BLaER1 treated with 17β-estradiol and CSF1 and Interleukin-3, amounts not matched to agents 10 nM and 100 nM (cell line): ENCODE results near the gene FCSK.
A peak's percentile ranks its signal among the peaks of the same experiment; 100 is the strongest.
"Not testable (repeated sequence)": the region's sequence is repeated elsewhere in the genome, so short reads cannot be mapped to it uniquely, and the experiment has no call there.

ENCODE experiments used
- H3K27ac ChIP-seq, 11 experiments: shearing (Covaris generic); formaldehyde crosslinking; 2 replicates each; pipeline ENCODE4 v1.8.1; 2022
- H3K27me3 ChIP-seq, 11 experiments: shearing (Covaris generic); formaldehyde crosslinking; 2 replicates each; pipeline ENCODE4 v1.8.1; 2022
- H3K36me3 ChIP-seq, 11 experiments: shearing (Covaris generic); formaldehyde crosslinking; 2 replicates each; pipeline ENCODE4 v1.8.1; 2022
- H3K4me1 ChIP-seq, 10 experiments: shearing (Covaris generic); formaldehyde crosslinking; 2 replicates each; pipeline ENCODE4 v1.8.1; 2022
- H3K4me2 ChIP-seq, 11 experiments: shearing (Covaris generic); formaldehyde crosslinking; 2 replicates each; pipeline ENCODE4 v1.8.1; 2022
- H3K4me3 ChIP-seq, 10 experiments: shearing (Covaris generic); formaldehyde crosslinking; 2 replicates each; pipeline ENCODE4 v1.8.1; 2022
- H3K9ac ChIP-seq, 11 experiments: shearing (Covaris generic); formaldehyde crosslinking; 2 replicates each; pipeline ENCODE4 v1.8.1; 2022
- H3K9me3 ChIP-seq, 11 experiments: shearing (Covaris generic); formaldehyde crosslinking; replicated peaks in 1 of 11; 2 replicates each; pipeline ENCODE4 v1.8.1; 2022
- H4K20me1 ChIP-seq, 11 experiments: shearing (Covaris generic); formaldehyde crosslinking; 2 replicates each; pipeline ENCODE4 v1.8.1; 2022
- Cebpa-rat ChIP-seq, 11 experiments: shearing (Covaris generic); IDR thresholded peaks; 2 replicates each; pipeline ENCODE4 v1.8.1; 2022

Gene FCSK

DNA sequence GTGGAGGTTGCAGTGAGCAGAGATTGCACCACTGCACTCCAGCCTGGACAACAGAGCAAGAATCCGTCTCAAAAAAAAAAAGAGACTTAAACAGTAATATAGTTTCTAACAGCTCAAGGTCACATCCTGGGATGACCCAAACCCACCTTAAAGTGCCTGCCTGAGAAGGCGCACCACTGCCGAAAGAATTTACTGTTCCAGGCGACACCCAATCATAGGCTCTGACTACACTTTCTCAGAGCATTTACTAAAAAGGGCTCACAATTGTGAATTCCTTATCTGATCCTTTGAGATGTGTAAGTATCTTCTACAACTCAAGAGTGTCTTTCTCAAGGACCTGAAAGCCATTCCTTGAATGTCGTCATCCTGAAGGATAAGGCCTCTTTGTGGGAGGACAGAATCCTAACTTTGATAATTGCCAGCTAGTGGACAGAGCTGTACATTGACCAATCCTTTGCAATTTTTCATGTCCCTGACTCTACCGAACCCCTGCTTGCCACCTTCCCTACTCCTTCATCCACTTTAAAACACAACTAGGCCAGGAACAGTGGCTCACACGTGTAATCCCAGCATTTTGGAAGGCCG, 12.9 kb upstream of the FCSK start:
- Histone ChIP-seq H3K9ac (no peak overlapping the region), H3K4me2 (no peak overlapping the region), H4K20me1 (peaks cover 0 to 18% (median 14%) of the 10 kb centered on the region in 11 experiments; a peak in 17 of 22 replicates), H3K36me3 (no peaks in the 10 kb centered on the region), H3K9me3 (no peaks in the 10 kb centered on the region), H3K27ac (no peak overlapping the region), H3K27me3 (no peaks in the 10 kb centered on the region), H3K4me3 (no peak overlapping the region), H3K4me1 (peaks cover 22 to 28% (median 27%) of the 10 kb centered on the region in 10 experiments)
- no peak for TF ChIP-seq Cebpa-rat (IDR thresholded peaks at IDR 0.05)

DNA sequence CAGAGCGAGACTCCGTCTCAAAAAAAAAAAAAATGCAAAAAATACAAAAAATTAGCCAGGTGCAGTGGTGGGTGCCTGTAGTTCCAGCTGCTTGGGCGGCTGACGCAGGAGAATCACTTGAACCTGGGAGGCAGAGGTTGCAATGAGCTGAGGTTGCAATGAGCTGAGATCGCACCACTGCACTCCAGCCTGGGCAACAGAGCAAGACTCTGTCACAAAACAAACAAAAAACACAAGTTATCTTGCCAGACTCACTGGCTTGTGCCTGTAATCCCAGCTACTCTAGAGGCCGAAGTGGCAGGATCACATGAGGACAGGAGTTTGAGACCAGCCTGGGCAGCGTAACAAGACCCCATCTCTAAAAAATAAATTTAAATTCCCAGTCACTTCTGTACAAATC, 12.1 kb upstream of the FCSK start:
- no peaks in the 10 kb centered on the region for H3K9me3 ChIP-seq
- peaks cover 0 to 10% (median 7%) of the 10 kb centered on the region in 11 experiments; a peak in 14 of 22 replicates for H4K20me1 ChIP-seq
- no peak overlapping the region for H3K4me2 ChIP-seq
- H3K27ac ChIP-seq: no peak overlapping the region
- TF ChIP-seq Cebpa-rat (IDR thresholded peaks at IDR 0.05): no peak
- no peak overlapping the region for H3K9ac ChIP-seq
- no peaks in the 10 kb centered on the region for H3K36me3 ChIP-seq
- H3K27me3 ChIP-seq: no peaks in the 10 kb centered on the region
- H3K4me3 ChIP-seq: no peak overlapping the region
- peaks cover 14 to 27% (median 25%) of the 10 kb centered on the region in 10 experiments for H3K4me1 ChIP-seq

- no peaks in the 10 kb centered on the region for H3K27me3 ChIP-seq
- no peak overlapping the region for H3K4me3 ChIP-seq
- TF ChIP-seq Cebpa-rat (IDR thresholded peaks at IDR 0.05): no peak
- H3K27ac ChIP-seq: no peak overlapping the region
- no peak overlapping the region for H3K9ac ChIP-seq
- H3K36me3 ChIP-seq: no peaks in the 10 kb centered on the region
- H4K20me1 ChIP-seq: no peaks in the 10 kb centered on the region
- no peaks in the 10 kb centered on the region for H3K9me3 ChIP-seq
- H3K4me1 ChIP-seq: peaks cover 5 to 18% (median 14%) of the 10 kb centered on the region in 10 experiments; a peak in 17 of 20 replicates
- no peak overlapping the region for H3K4me2 ChIP-seq
Measured at GRCh38 chr16:70444249-70445063, 9.9 kb upstream of the FCSK start.

GRCh38 chr16:70448075-70448474, 6.3 kb upstream of the FCSK start:
- no peaks in the 10 kb centered on the region for H3K27me3 ChIP-seq
- H4K20me1 ChIP-seq: no peaks in the 10 kb centered on the region
- H3K4me3 ChIP-seq: no peak overlapping the region
- H3K4me1 ChIP-seq: peaks cover 0 to 10% (median 7%) of the 10 kb centered on the region in 10 experiments; a peak in 13 of 20 replicates
- H3K27ac ChIP-seq: no peak overlapping the region
- H3K36me3 ChIP-seq: no peaks in the 10 kb centered on the region
- no peak overlapping the region for H3K9ac ChIP-seq
- H3K9me3 ChIP-seq: no peaks in the 10 kb centered on the region
- no peak overlapping the region for H3K4me2 ChIP-seq
- no peak for TF ChIP-seq Cebpa-rat (IDR thresholded peaks at IDR 0.05)

DNA sequence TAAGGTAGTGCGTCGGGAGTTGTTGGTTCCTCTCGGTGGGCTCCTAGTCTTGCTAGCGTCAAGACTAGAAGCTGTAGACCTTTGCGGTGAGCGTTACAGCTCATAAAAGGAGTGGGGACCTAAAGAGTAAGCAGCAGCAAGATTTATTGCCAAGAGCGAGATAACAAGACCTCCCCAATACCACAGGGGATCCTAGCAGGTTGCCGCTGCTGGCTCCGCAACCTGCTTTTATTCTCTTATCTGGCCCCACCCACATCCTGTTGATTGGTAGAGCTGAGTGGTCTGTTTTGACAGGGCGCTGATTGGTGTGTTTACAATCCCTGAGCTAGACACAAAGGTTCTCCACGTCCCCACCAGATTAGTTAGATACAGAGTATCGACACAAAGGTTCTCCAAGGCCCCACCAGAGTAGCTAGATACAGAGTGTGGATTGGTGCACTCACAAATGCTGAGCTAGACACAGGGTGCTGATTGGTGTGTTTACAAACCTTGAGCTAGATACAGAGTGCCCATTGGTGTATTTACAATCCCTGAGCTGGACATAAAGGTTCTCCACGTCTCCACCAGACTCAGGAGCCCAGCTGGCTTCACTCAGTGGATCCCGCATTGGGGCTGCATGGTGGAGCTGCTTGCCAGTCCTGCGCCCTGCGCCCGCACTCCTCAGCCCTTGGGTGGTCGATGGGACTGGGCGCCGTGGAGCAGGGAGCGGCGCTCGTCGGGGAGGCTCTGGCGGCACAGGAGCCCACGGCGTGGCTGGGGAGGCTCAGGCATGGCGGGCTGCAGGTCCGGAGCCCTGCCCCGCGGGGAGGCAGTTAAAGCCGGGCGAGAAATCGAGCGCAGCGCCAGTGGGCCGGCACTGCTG, 4.0 kb upstream of the FCSK start:
- not testable (repeated sequence) for H3K4me2 ChIP-seq, H3K36me3 ChIP-seq, H3K9ac ChIP-seq, H3K27me3 ChIP-seq, H3K9me3 ChIP-seq, H3K4me3 ChIP-seq, H4K20me1 ChIP-seq, H3K27ac ChIP-seq
- peaks cover 11 to 25% (median 21%) of the 10 kb centered on the region in 10 experiments for H3K4me1 ChIP-seq

DNA sequence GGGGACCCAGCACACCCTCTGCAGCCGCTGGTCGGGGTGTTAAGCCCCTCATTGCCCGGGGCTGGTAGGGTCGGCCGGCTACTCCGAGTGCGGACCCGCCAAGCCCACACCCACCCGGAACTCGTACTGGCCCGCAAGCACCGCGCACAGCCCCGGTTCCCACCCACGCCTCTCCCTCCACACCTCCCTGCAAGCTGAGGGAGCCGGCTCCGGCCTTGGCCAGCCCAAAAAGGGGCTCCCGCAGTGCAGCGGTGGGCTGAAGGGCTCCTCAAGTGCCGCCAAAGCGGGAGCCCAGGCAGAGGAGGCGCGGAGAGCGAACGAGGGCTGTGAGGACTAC, 3.4 kb upstream of the FCSK start:
- H3K27me3 ChIP-seq, H3K36me3 ChIP-seq, H4K20me1 ChIP-seq, H3K9me3 ChIP-seq, H3K9ac ChIP-seq, H3K27ac ChIP-seq, H3K4me2 ChIP-seq, H3K4me3 ChIP-seq: not testable (repeated sequence)
- H3K4me1 ChIP-seq: peaks cover 14 to 31% (median 25%) of the 10 kb centered on the region in 10 experiments

GRCh38 chr16:70453117-70453891, 1.1 kb upstream of the FCSK start:
- peak overlapping the region; percentile 81 to 99 (median 93) for H3K4me2 ChIP-seq
- H4K20me1 ChIP-seq: no peaks in the 10 kb centered on the region
- H3K4me1 ChIP-seq: peaks cover 14 to 23% (median 18%) of the 10 kb centered on the region in 10 experiments
- peak overlapping the region; percentile 91 to 100 (median 97); a peak in 21 of 22 replicates for H3K9ac ChIP-seq
- peak overlapping the region; percentile 82 to 100 (median 88) for H3K4me3 ChIP-seq
- H3K27me3 ChIP-seq: no peaks in the 10 kb centered on the region
- TF ChIP-seq Cebpa-rat (IDR thresholded peaks at IDR 0.05): no peak
- H3K36me3 ChIP-seq: no peaks in the 10 kb centered on the region
- peak overlapping the region in 9 of 11 experiments; percentile 96 to 100 (median 99); a peak in 14 of 22 replicates for H3K27ac ChIP-seq
- no peaks in the 10 kb centered on the region for H3K9me3 ChIP-seq

GRCh38 chr16:70453892-70454221, 538 bp upstream of the FCSK start:
- H3K4me1 ChIP-seq: peaks cover 14 to 23% (median 18%) of the 10 kb centered on the region in 10 experiments
- no peak for TF ChIP-seq Cebpa-rat (IDR thresholded peaks at IDR 0.05)
- H3K4me3 ChIP-seq: peak overlapping the region; percentile 82 to 100 (median 88)
- no peaks in the 10 kb centered on the region for H3K9me3 ChIP-seq
- H3K4me2 ChIP-seq: peak overlapping the region; percentile 81 to 99 (median 93)
- no peaks in the 10 kb centered on the region for H3K36me3 ChIP-seq
- no peaks in the 10 kb centered on the region for H3K27me3 ChIP-seq
- H3K27ac ChIP-seq: peak overlapping the region; percentile 96 to 100 (median 99)
- no peaks in the 10 kb centered on the region for H4K20me1 ChIP-seq
- peak overlapping the region; percentile 91 to 100 (median 97) for H3K9ac ChIP-seq

DNA sequence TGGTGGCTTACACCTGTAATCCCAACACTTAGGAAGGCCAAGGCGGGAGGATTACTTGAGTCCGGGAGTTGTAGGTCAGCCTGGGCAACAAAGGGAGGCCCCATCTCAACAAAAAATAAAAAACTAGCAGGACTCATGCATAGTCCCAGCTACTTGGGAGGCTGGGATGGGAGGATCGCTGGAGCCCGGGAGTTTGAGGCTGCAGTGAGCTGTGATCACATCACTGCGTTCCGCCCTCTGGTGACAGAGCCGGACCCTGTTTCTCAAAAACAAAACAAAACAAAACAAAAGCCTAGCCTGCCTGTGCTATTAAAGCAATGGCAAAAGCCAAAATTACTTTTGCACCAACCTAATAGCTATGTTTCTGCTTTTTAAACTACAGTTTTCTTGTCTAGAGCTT, 1.5 kb downstream of the FCSK start:
- Histone ChIP-seq H3K4me1 (peaks cover 18 to 26% (median 20%) of the 10 kb centered on the region in 10 experiments), H3K27ac (no peak overlapping the region), H3K9me3 (no peaks in the 10 kb centered on the region), H4K20me1 (no peaks in the 10 kb centered on the region), H3K27me3 (no peaks in the 10 kb centered on the region), H3K4me2 (peak overlapping the region in 4 of 11 experiments; percentile 3 to 94 (median 50); a peak in 4 of 22 replicates), H3K4me3 (no peak overlapping the region), H3K9ac (no peak overlapping the region), H3K36me3 (no peaks in the 10 kb centered on the region)
- TF ChIP-seq Cebpa-rat (IDR thresholded peaks at IDR 0.05): no peak
